Stimulated activated CD4-positive, alpha-beta T cell treated with anti-CD3 and anti-CD28 coated beads, Interleukin-12 subunit alpha, Interleukin-12 subunit beta, amount 100 ng/mL, for 24 hours (primary cell): ENCODE measurements around the gene PSMA6.
"Not testable (repeated sequence)": the region's sequence is repeated elsewhere in the genome, so short reads cannot be mapped to it uniquely, and the experiment has no call there.

Experiments used
- DNase-seq, 2 experiments: peaks; one replicate each; pipeline ENCODE4 v3.0.0-alpha.2; 2020; ENCODE audit warnings: low read depth in 2 of 2

Gene PSMA6

DNA sequence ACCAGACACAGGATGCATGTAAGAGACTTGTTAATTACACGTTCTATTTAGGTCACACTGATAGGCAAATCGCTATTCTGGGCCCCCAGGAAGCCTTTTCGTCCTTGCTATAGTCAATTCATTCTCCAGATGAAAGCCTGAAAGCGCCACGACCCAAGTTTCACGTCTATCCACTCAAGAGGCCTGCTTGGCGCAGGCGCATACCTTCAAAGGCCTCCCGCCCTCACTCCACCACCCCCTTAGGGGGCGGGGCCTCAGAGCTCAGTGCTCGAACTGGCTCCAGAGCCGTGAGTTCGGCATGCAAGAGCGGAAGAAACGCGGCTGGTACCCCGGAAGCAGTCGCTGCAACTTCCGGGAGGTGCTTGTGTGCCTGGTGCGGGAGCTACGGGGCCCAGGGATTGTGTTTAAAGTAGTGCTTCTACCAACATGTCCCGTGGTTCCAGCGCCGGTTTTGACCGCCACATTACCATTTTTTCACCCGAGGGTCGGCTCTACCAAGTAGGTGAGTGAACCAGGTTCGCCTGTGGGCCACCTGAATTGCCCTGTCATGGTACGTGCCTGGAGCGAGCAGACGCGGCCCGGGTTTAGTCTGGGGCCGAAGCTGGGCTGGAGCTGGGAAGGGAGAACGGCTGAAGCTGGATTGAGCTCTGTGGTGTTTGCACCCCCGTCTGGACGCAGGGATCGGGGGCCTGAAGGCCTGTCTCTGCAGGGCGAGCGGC, at the start of gene PSMA6:
Gene PSMA6 (plus strand): TSS at position 332 of the 719 bp plus-strand sequence. CDS start 95 bp downstream, at position 427.
- DNase-seq = peak; percentile 98

DNA sequence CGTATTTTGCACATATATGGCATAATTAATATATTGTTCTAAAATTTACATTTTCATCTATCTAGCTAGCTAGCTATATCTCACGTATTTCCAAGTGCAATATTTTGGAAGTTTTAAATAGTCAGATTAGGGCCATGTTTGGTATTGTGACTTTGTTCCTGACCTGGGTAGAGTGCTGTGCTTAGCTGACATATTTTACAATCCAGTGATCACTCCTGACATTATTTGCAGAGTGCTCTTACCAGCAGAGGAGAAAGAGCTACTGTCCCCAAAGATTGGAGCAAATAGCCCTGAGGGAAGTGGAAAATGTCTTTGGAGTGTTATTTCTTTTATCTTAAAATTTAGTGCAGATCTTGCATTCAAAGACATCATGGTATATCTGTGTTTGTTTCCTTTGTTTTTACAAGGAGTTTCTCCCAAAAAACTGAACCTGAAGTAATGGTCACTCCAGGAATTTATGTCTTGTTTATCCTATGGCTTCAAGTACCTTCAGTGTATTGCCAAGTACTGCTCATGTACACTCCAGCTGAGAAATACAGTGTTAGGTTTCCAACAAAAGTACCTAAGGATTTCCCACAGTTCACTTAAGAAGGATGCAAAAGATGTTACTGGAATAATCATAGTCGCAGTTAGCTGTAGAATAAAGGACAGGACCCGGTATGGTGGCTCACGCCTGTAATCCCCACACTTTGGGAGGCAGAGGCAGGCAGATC, 49.4 kb upstream of the PSMA6 start:
- DNase-seq = no peak

GRCh38 chr14:35243956-35244355, 48.2 kb upstream of the PSMA6 start:
- no peak for DNase-seq

GRCh38 chr14:35244542-35244941, 47.6 kb upstream of the PSMA6 start:
- no peak for DNase-seq

DNA sequence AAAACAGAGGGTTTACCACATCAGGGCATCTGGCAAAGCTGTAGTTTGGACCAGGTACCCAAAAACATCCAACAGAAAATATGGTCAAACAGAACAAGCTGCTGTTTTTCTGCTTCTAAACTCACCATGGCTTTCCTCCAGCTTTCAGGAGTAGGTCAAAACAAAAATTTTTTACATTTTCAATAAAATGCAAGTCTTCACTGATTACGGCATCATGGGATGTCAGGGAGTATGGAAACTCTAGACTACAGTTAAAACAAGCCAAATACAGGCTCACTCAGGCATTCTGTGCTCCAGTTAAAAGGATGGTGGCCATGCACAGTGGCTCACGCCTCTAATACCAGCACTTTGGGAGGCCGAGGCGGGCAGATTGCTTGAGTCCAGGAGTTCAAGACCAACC, 47.1 kb upstream of the PSMA6 start:
- DNase-seq = no peak

DNA sequence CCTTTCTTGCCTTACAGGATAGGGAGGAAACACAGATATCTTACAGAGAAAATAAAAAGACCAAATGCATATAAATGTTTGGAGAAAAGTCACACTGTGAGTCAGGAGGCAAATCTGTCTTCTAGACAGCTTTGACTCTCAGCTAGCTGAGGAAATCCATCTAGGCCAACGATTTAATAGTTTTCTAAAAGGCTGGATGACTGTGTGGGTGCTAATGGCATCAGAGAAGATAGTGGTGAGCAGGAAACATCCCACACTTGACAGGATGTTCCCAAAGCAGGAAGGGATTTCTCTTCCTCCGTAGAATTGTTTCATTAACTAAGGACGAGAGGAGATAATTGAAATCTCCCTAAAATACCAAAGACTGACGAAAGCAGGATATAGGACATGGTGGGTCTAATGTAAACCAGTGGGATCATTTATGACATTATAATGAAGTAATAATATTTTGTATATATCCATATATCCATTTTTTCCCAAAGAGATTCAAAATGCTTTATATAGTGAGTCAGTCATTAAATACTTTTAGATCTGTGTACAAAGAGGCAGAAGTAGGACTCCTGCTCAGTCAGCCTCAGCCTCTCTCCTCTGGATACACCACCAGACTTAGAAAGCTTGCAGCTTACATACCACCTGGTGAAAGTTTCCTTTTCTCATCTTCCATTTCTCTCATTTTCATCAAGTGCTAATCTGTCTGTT, 44.3 kb upstream of the PSMA6 start:
- no peak for DNase-seq

DNA sequence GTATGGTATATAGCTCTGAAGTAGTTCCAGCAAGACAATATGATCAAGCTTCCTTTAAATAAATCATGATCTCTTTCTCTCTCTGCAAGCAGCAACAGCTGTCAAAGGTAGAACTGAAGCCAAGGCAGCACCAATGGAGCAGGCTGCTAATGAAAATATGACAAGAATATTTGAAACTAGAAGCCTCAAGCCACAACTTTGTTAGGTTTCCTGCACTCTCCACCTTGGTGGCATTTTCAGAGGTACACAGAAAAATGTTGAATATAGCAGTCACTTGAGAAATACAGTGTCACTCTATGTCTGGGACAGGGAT, 43.8 kb upstream of the PSMA6 start:
- DNase-seq = no peak

DNA sequence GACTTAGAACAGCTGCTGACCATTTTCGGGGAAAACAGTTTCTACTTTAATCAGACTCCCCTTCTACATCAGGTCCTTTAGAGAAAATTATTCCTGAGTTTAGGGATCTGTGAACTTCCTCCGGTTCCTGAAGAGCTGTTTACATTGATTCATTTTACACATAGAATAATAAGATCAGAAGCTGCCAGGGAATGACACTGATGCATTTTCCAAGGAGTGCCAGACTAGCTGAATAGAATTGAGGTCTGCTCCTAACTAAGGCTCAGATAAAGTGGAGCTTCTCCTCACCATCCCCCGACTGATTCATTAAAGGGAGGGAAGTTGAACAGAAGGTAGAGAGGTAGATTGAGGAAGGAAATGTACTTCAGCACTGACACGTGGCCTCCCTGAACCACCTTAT, 41.9 kb upstream of the PSMA6 start:
- DNase-seq = no peak

DNA sequence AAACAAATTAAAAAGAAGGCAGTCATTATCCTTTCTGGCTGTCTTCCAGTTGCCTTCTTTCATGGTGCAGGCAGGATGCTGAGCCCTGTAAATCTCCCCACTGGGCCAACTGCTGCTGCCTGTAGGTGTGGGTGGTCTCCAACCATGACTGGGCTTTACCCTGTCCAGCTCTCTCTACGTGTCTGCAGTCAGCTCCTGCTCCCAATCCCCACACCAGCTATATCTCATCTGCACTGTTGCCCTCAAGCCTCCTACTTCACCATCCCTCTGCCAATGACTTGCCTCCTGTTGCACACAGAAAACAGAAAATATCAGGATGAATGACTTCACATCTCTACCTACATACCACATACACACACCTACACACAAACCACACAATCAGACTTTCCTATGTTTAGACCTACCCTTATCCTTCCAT, 39.7 kb upstream of the PSMA6 start:
- DNase-seq = no peak

- not testable (repeated sequence) for DNase-seq
Measured at GRCh38 chr14:35253056-35253455, 39.1 kb upstream of the PSMA6 start.

DNA sequence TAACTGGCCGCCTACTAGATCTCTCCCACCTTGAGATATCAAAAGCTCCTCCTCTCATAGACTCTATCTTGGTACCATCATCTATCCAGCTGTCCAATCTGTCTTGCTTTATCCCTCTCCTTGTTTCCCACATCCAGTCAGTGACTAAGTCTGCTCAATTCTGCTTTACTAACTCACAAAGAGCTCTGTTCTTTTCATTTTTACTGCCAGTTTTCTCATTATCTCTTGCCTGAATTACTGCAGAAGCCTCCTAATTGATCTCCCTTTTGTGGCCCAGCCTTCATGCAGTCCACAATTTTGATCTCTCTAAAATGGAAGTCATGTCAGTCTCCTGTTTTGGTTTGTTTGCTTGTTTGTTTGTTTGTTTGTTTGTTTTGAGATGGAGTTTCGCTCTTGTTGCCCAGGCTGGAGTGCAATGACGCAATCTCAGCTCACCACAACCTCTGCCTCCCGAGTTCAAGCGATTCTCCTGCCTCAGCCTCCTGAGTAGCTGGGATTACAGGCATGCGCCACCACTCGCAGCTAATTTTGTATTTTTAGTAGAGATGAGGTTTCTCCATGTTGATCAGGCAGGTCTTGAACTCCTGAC, 38.1 kb upstream of the PSMA6 start:
- not testable (repeated sequence) for DNase-seq

- peak in 1 of 2 experiments; percentile 18 for DNase-seq
Measured at GRCh38 chr14:35254736-35255135, 37.4 kb upstream of the PSMA6 start.

DNA sequence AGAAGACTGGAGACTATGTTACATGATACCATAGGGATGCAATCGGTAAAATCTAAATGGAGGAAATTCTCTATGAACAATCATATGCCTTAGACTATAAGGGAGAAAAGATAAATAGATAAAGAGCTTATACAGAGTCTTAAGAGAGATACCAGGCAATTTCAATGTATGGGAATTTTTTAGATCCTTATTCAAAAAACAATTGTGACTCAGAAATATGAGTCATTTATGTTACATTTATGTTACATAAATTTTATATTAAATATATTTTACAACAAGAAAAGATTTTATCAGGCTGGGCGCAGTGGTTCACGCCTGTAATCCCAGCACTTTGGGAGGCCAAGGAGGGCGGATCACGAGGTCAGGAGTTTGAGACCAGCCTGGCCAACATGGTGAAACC, 36.5 kb upstream of the PSMA6 start:
- no peak for DNase-seq

GRCh38 chr14:35257809-35258208, 34.4 kb upstream of the PSMA6 start:
- DNase-seq = no peak

DNA sequence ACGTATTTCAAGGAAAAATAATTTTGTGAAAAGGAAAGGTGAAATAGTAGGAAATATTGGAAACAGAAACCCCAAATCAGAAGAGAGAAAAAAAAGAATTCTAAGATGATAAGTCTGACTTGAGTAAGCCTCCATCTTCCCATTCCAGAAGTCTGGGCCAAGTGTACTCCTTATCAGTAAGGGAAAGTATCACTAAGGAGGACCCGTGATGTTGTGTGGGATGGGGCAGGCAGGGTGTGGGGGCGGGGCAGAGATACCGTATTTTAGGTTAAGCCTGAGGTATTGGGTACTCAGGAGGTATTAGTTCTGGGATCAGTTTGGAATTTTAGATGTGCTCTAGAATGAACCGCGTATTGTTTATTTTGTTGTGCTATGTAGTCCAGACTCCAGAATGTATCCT, 33.8 kb upstream of the PSMA6 start:
- no peak for DNase-seq

GRCh38 chr14:35261774-35262173, 30.4 kb upstream of the PSMA6 start:
- no peak for DNase-seq

- DNase-seq = no peak
Measured at GRCh38 chr14:35262436-35262835, 29.7 kb upstream of the PSMA6 start.

GRCh38 chr14:35268946-35269345, 23.2 kb upstream of the PSMA6 start:
- no peak for DNase-seq

- DNase-seq = no peak
Measured at GRCh38 chr14:35274805-35275204, 17.4 kb upstream of the PSMA6 start.

GRCh38 chr14:35277179-35277578, 15.0 kb upstream of the PSMA6 start:
- no peak for DNase-seq

GRCh38 chr14:35279369-35279768, 12.8 kb upstream of the PSMA6 start:
- no peak for DNase-seq

- DNase-seq = no peak
Measured at GRCh38 chr14:35281341-35281740, 10.8 kb upstream of the PSMA6 start.

- DNase-seq = no peak
Measured at GRCh38 chr14:35284506-35284905, 7.7 kb upstream of the PSMA6 start.
